Thoracic aorta (tissue), 2 donors: Measurements from ENCODE around the gene TOM1L2. TPM values are rescaled to one million over a fixed set of nuclear protein-coding genes. Genes with fewer than 3 reads are reported as not detected.

ENCODE experiments used
- ATAC-seq: fragments of 150-250 bp; one replicate; pipeline ENCODE4 v1.8.0; 2017; ENCODE audit warnings: low read depth; ENCODE audit not compliant: insufficient number of reproducible peaks, low FRiP score
- DNase-seq: peaks from one replicate; pipeline ENCODE4 v3.0.0-alpha.2; 2020; ENCODE audit warnings: low spot score
- H3K27ac ChIP-seq, 2 donors: fragments of 200-600 bp; sonication (generic); 1 replicate in 1 of 2; 2 replicates in 1 of 2; pipeline ENCODE4 v1.5.1; 2016; ENCODE audit warnings: mild to moderate bottlenecking in 2 of 2, moderate library complexity in 2 of 2
- H3K27me3 ChIP-seq: fragments of 200-600 bp; sonication (generic); replicated peaks from 2 replicates; pipeline ENCODE4 v1.6.0; 2016; ENCODE audit warnings: mild to moderate bottlenecking; ENCODE audit not compliant: insufficient read depth
- H3K36me3 ChIP-seq: fragments of 200-600 bp; sonication (generic); one replicate; pipeline ENCODE4 v1.5.1; 2016
- H3K4me1 ChIP-seq, 2 donors: fragments of 200-600 bp; sonication (generic); 1 replicate in 1 of 2; 2 replicates in 1 of 2; pipeline versions ENCODE4 v1.5.1 to v1.6.0; 2016; ENCODE audit warnings: low read depth in 2 of 2, mild to moderate bottlenecking in 1 of 2; ENCODE audit not compliant: control insufficient read depth in 1 of 2
- H3K4me3 ChIP-seq: fragments of 200-600 bp; sonication (generic); 2 replicates; pipeline ENCODE4 v1.5.1; 2016; ENCODE audit warnings: mild to moderate bottlenecking
- H3K9me3 ChIP-seq: fragments of 200-600 bp; sonication (generic); 2 replicates; pipeline ENCODE4 v1.5.1; 2016
- total RNA-seq, 2 donors: library from RNA; depleted of rRNA; stranded (reverse); fragments of >200 nt; gene quantifications; one replicate each; pipeline versions ENCODE4 v1.1.0 to v1.2.3, GENCODE V29; 2016
- TF ChIP-seq, protein P1 (sequence below): fragments of 200-600 bp; sonication (generic); IDR thresholded peaks from one replicate; pipeline ENCODE4 v1.5.1; 2019; ENCODE audit warnings: antibody characterized with exemption

TOM1L2 gene
- total RNA-seq, 2 donors from 2014 or later, result 63.4 to 185 TPM

DNA sequence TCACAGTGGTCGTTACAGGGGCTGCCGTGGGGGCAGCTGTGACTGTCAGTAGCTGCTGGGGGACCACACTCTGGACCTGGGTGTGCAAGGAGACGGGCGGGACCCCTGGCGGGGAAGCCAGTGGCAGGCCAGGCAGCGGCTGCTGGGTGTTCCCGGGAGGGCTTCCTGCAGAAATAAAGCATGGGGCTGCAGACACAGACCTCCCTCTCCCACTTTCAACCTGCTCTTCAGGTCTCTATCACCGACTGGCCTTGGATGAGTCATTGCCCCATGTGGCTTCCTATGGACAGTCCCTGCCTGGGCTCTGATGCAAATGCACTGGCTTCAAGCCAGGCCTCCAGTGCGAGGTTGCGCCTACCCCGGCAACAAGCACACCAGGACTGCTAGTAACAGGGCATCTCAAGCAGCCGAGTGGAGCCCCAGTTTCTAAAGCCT, 152.6 kb downstream of the TOM1L2 start:
- ATAC-seq, result no peak
- Histone ChIP-seq H3K36me3 (peaks cover 7% of the 10 kb centered on the region), H3K9me3 (no peaks in the 10 kb centered on the region), H3K4me1 (peaks cover 18 to 41% of the 10 kb centered on the region in 2 donors), H3K27ac (no peak overlapping the region), H3K27me3 (no peaks in the 10 kb centered on the region), H3K4me3 (no peak overlapping the region)
- TF ChIP-seq, protein P1, sequence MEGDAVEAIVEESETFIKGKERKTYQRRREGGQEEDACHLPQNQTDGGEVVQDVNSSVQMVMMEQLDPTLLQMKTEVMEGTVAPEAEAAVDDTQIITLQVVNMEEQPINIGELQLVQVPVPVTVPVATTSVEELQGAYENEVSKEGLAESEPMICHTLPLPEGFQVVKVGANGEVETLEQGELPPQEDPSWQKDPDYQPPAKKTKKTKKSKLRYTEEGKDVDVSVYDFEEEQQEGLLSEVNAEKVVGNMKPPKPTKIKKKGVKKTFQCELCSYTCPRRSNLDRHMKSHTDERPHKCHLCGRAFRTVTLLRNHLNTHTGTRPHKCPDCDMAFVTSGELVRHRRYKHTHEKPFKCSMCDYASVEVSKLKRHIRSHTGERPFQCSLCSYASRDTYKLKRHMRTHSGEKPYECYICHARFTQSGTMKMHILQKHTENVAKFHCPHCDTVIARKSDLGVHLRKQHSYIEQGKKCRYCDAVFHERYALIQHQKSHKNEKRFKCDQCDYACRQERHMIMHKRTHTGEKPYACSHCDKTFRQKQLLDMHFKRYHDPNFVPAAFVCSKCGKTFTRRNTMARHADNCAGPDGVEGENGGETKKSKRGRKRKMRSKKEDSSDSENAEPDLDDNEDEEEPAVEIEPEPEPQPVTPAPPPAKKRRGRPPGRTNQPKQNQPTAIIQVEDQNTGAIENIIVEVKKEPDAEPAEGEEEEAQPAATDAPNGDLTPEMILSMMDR, result no peak
- no peak for DNase-seq

DNA sequence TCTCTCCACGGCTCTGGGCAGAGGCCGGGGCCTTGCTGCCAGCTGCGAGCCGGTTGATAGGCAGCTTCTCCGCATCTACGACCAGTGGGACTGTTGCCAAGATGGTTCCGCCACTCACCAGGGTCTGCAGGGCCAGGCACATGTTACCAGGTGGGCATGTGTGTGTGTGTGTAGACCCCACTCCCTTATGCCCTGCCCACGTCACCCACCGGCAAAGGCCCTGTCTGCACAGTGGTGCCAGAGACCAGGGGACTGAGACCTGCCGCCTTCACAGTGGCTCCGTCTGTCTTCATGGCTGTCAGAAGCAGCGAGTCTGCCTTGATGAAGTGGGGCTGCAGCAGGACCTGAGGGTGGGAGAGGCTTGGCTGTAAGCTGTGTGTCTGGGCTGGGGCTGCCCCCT, 153.1 kb downstream of the TOM1L2 start:
- H3K4me3 ChIP-seq, result no peak overlapping the region
- no peak overlapping the region for H3K27ac ChIP-seq
- H3K9me3 ChIP-seq, result no peaks in the 10 kb centered on the region
- ATAC-seq, result no peak
- no peaks in the 10 kb centered on the region for H3K27me3 ChIP-seq
- no peak for DNase-seq
- peaks cover 7% of the 10 kb centered on the region for H3K36me3 ChIP-seq
- H3K4me1 ChIP-seq, result peaks cover 14 to 36% of the 10 kb centered on the region in 2 donors
- TF ChIP-seq, protein P1, result no peak

DNA sequence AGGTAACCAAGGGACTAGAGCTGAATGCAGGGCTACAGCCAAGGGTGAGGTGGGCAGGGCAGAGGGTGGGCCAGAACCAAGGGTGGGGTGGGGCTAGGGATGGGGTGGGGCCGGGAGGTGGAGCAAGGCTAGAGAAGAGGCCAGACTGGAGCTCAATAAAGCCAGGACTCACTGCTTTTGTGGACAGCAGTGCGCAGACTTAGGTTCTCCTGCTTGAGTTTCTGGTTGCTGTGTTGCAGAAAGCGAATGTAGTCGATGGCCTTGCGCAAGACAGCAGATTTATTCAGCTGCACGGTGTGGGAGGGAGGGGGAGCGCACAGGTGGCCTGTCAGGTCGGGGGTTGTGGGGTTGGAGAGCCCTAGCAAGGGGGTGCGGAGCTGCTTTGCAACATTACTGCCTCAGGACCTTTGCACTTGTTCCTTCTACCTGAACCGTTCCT, 154.1 kb downstream of the TOM1L2 start:
- TF ChIP-seq, protein P1, result no peak

DNA sequence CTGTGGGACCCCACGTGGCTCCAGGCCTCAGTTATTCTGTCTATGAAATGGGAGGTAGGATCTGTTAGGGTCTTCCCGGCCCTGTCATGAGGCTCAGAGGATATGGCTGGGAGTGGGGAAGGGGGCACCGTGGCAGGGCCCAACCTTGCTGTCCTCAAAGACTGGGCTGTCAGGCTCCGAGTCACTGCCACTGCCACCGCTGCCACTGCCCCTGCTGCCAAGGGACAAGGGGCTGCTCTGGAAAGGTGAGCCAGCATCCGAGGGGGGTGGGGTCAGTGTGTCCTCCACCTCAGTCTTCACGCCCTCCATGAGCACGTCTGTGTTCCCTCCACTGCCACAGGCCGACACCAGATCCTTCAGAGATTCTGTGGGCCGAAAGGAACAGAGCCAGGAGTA, 154.7 kb downstream of the TOM1L2 start:
- Histone ChIP-seq H3K4me3 (no peak overlapping the region), H3K36me3 (peaks cover 13% of the 10 kb centered on the region), H3K27ac (no peak overlapping the region), H3K27me3 (no peaks in the 10 kb centered on the region), H3K4me1 (peaks cover 4 to 24% of the 10 kb centered on the region in 2 donors), H3K9me3 (no peaks in the 10 kb centered on the region)
- DNase-seq (no peak), ATAC-seq (no peak)
- TF ChIP-seq, protein P1, result no peak

More for the DNA sequence above, 154.1 kb downstream of the TOM1L2 start:
- no peaks in the 10 kb centered on the region for H3K27me3 ChIP-seq
- H3K36me3 ChIP-seq, result peaks cover 10% of the 10 kb centered on the region
- no peak overlapping the region for H3K4me3 ChIP-seq
- no peaks in the 10 kb centered on the region for H3K9me3 ChIP-seq
- DNase-seq, result no peak
- H3K27ac ChIP-seq, result no peak overlapping the region
- no peak for ATAC-seq
- peaks cover 9 to 30% of the 10 kb centered on the region in 2 donors for H3K4me1 ChIP-seq

DNA sequence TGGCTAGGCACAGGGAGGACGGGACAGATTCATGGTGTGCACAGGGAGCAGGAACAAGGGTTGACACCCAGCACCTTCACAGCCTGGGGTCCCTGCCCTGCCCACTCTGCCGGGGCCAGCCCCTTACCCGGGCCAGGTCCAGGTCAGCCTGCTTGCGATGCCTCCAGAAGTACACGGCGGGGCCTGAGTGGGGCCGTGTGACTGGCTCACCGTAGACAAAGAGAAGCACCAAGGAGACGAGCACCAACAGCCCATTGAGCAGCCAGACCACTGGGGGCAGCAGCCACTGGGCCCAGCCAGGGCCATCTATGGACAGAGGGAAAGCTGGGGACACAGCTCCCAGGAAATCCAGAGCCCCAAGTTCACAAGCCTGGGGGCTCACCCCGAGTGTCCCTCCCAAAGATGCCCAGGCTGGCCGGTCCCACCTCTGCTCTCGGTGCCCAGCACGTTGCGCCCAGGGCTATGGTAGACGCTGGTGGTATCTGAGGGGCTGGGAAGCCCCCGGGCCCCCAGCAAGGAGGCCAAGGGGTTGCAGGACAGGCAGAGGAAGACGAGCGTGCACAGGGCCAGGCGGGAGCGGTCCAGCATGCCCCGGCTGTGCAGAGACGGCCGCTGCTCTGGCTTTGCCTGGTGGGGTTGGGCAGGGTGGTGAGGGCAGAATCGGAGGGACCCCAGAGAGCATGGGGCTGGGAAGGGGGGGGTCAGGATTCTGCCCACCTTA, 155.2 kb downstream of the TOM1L2 start:
- no peaks in the 10 kb centered on the region for H3K9me3 ChIP-seq
- H3K27ac ChIP-seq, result no peak overlapping the region
- peaks cover 13% of the 10 kb centered on the region for H3K36me3 ChIP-seq
- no peak overlapping the region for H3K4me3 ChIP-seq
- no peaks in the 10 kb centered on the region for H3K27me3 ChIP-seq
- ATAC-seq (no peak), DNase-seq (no peak)
- TF ChIP-seq, protein P1, result no peak
- H3K4me1 ChIP-seq, result peaks cover 0 to 24% of the 10 kb centered on the region in 2 donors
